Lower leg skin (tissue), 4 donors: Measurements from ENCODE around the gene ZNF740. TPM values are rescaled to one million over a fixed set of nuclear protein-coding genes. Genes with fewer than 3 reads are reported as not detected.

ENCODE experiments used
- DNase-seq, 2 donors: peaks; one replicate each; pipeline ENCODE4 v3.0.0-alpha.2; 2019; ENCODE audit warnings: low spot score in 2 of 2
- H3K4me3 ChIP-seq: fragments of 200-600 bp; sonication (generic); 2 replicates; pipeline ENCODE4 v1.5.1; 2017; ENCODE audit warnings: mild to moderate bottlenecking, low read depth; ENCODE audit not compliant: poor library complexity, severe bottlenecking
- CTCF ChIP-seq, 3 donors: fragments of 450-650 bp; IDR thresholded peaks; one replicate each; pipeline ENCODE4 v1.5.1; 2016; ENCODE audit warnings: antibody characterized with exemption in 3 of 3, mild to moderate bottlenecking in 3 of 3, moderate library complexity in 2 of 3
- POLR2A ChIP-seq, 2 donors: fragments of 450-650 bp; IDR thresholded peaks; one replicate each; pipeline ENCODE4 v1.6.1; 2016 to 2017; ENCODE audit warnings: antibody characterized with exemption in 2 of 2, mild to moderate bottlenecking in 1 of 2, moderate library complexity in 1 of 2
- WGBS, 2 donors: methylation state at CpG; one replicate each; pipeline ENCODE4 v1.1.5; 2018; 5-methylcytosine and 5-hydroxymethylcytosine counted together
- intact Hi-C: fragments of 100-400 bp; cut with DNase I; formaldehyde crosslinking; loops from one replicate; pipeline ENCODE4 v1.15.0; 2023; ENCODE audit warnings: low total_unique reads
- total RNA-seq, 4 donors: library from RNA; depleted of rRNA; stranded (reverse); fragments of >200 nt; gene quantifications; one replicate each; pipeline ENCODE4 v1.1.0, GENCODE V29; 2016

ZNF740 gene
- total RNA-seq, 4 donors from 2014 or later: 6.1 to 12.1 (median 8.4) TPM

- TF ChIP-seq CTCF (IDR thresholded peaks at IDR 0.05) (no peak), POLR2A (IDR thresholded peaks at IDR 0.05) (no peak)
- peak in 1 of 2 donors; percentile 6 for DNase-seq
- WGBS, 2 donors: 98 to 100% methylated on average over 1 of the region's 1 CpG
- intact Hi-C loops: loop anchor here (10.0 kb wide), 1 partner anchor 130 kb away; no protein-coding TSS in a partner anchor
- no peak overlapping the region for H3K4me3 ChIP-seq
Observed at GRCh38 chr12:53194973-53195372, 14.5 kb downstream of the ZNF740 start.

- H3K4me3 ChIP-seq: no peak overlapping the region
- 88 to 91% methylated on average over 10 of the region's 10 CpGs for WGBS, 2 donors
- no peak for TF ChIP-seq POLR2A (IDR thresholded peaks at IDR 0.05)
- DNase-seq: peak in 1 of 2 donors; percentile 58
- intact Hi-C loops: loop anchor here (10.0 kb wide), 1 partner anchor 131 kb away; no protein-coding TSS in a partner anchor
Observed at GRCh38 chr12:53195516-53196420, 15.2 kb downstream of the ZNF740 start.

GRCh38 chr12:53196486-53196885, 16.0 kb downstream of the ZNF740 start:
- 81 to 83% methylated on average over 14 of the region's 14 CpGs for WGBS, 2 donors
- no peak overlapping the region for H3K4me3 ChIP-seq
- DNase-seq: peak in 1 of 2 donors; percentile 83
- intact Hi-C loops: loop anchor here (10.0 kb wide), 1 partner anchor 132 kb away; no protein-coding TSS in a partner anchor
- TF ChIP-seq POLR2A (IDR thresholded peaks at IDR 0.05) (no peak), CTCF (IDR thresholded peaks at IDR 0.05) (no peak)

- WGBS, 2 donors: 80 to 88% methylated on average over 19 of the region's 19 CpGs
- no peak overlapping the region for H3K4me3 ChIP-seq
- intact Hi-C loops: loop anchor here (10.0 kb wide), 1 partner anchor 132 kb away; no protein-coding TSS in a partner anchor
- no peak for TF ChIP-seq POLR2A (IDR thresholded peaks at IDR 0.05)
- TF ChIP-seq CTCF (IDR thresholded peaks at IDR 0.05): no peak
- DNase-seq: peak in 1 of 2 donors; percentile 79
Observed at GRCh38 chr12:53197011-53197640, 16.6 kb downstream of the ZNF740 start.

- peak in 1 of 2 donors; percentile 82 for DNase-seq
- 89 to 94% methylated on average over 5 of the region's 5 CpGs for WGBS, 2 donors
Observed at GRCh38 chr12:53198486-53199110, 18.1 kb downstream of the ZNF740 start.

More at GRCh38 chr12:53198486-53199110, 18.1 kb downstream of the ZNF740 start:
- TF ChIP-seq POLR2A (IDR thresholded peaks at IDR 0.05) (no peak), CTCF (IDR thresholded peaks at IDR 0.05) (no peak)
- intact Hi-C loops: loop anchor here (10.0 kb wide), 1 partner anchor 134 kb away; no protein-coding TSS in a partner anchor
- no peak overlapping the region for H3K4me3 ChIP-seq
